ENCODE results near the gene RAG1. TPM values are rescaled to one million over a fixed set of nuclear protein-coding genes. Genes with fewer than 3 reads are reported as not detected.
"Not testable (repeated sequence)": the region's sequence is repeated elsewhere in the genome, so short reads cannot be mapped to it uniquely, and the experiment has no call there.

RAG1 gene
- total RNA-seq (1.6 TPM), polyA plus RNA-seq (0.30 TPM)

GRCh38 chr11:36567694-36568093 is at the start of gene RAG1:
Gene RAG1 (plus strand): TSS chr11:36568007. CDS start chr11:36573305, 5,298 bp downstream.
- no peaks in the 10 kb centered on the region for H3K4me1 ChIP-seq (ENCODE audit: insufficient read depth)
- H3K4me3 ChIP-seq (ENCODE audit: low read depth, low read length): no peak within 1 kb of the TSS
- H3K27ac ChIP-seq (ENCODE audit: low read depth): no peak within 1 kb of the TSS
- DNase-seq (ENCODE audit: extremely low spot score): no peak
- no peaks in the 10 kb centered on the region for H3K36me3 ChIP-seq (ENCODE audit: insufficient read depth)
- WGBS: 98% methylated on average over 1 of the region's 1 CpG

- no peak for DNase-seq (ENCODE audit: extremely low spot score)
- Histone ChIP-seq H3K27ac (ENCODE audit: low read depth) (no peak overlapping the region), H3K4me1 (ENCODE audit: insufficient read depth) (no peaks in the 10 kb centered on the region), H3K36me3 (ENCODE audit: insufficient read depth) (no peaks in the 10 kb centered on the region), H3K4me3 (ENCODE audit: low read depth, low read length) (no peak overlapping the region)
These were observed 37.0 kb upstream of the RAG1 start for GRCh38 chr11:36530840-36531239.

- no peak for DNase-seq (ENCODE audit: extremely low spot score)
- WGBS: 26% methylated on average over 8 of the region's 8 CpGs
- H3K4me1 ChIP-seq (ENCODE audit: insufficient read depth): no peaks in the 10 kb centered on the region
- H3K27ac ChIP-seq (ENCODE audit: low read depth): no peak overlapping the region
- no peak overlapping the region for H3K4me3 ChIP-seq (ENCODE audit: low read depth, low read length)
- no peaks in the 10 kb centered on the region for H3K36me3 ChIP-seq (ENCODE audit: insufficient read depth)
These were observed 34.7 kb upstream of the RAG1 start for GRCh38 chr11:36532941-36533601.

GRCh38 chr11:36534276-36534840 is 33.4 kb upstream of the RAG1 start:
- Histone ChIP-seq H3K27ac (ENCODE audit: low read depth) (no peak overlapping the region), H3K4me1 (ENCODE audit: insufficient read depth) (no peaks in the 10 kb centered on the region)
- 74% methylated on average over 3 of the region's 3 CpGs for WGBS

GRCh38 chr11:36540998-36541397 is 26.8 kb upstream of the RAG1 start:
- Histone ChIP-seq H3K36me3 (ENCODE audit: insufficient read depth) (no peaks in the 10 kb centered on the region), H3K4me1 (ENCODE audit: insufficient read depth) (no peaks in the 10 kb centered on the region), H3K27ac (ENCODE audit: low read depth) (no peak overlapping the region), H3K4me3 (ENCODE audit: low read depth, low read length) (no peak overlapping the region)
- 33% methylated on average over 6 of the region's 6 CpGs for WGBS
- DNase-seq (ENCODE audit: extremely low spot score): no peak

More at GRCh38 chr11:36534276-36534840, 33.4 kb upstream of the RAG1 start:
- Histone ChIP-seq H3K4me3 (ENCODE audit: low read depth, low read length) (no peak overlapping the region), H3K36me3 (ENCODE audit: insufficient read depth) (no peaks in the 10 kb centered on the region)
- DNase-seq (ENCODE audit: extremely low spot score): no peak

GRCh38 chr11:36550385-36551115 is 17.3 kb upstream of the RAG1 start:
- no peaks in the 10 kb centered on the region for H3K36me3 ChIP-seq (ENCODE audit: insufficient read depth)
- H3K27ac ChIP-seq (ENCODE audit: low read depth): no peak overlapping the region
- H3K4me1 ChIP-seq (ENCODE audit: insufficient read depth): no peaks in the 10 kb centered on the region
- WGBS: 36% methylated on average over 1 of the region's 1 CpG
- H3K4me3 ChIP-seq (ENCODE audit: low read depth, low read length): no peak overlapping the region
- no peak for DNase-seq (ENCODE audit: extremely low spot score)

- 96% methylated on average over 15 of the region's 17 CpGs for WGBS
- H3K36me3 ChIP-seq (ENCODE audit: insufficient read depth); DNase-seq (ENCODE audit: extremely low spot score); H3K4me3 ChIP-seq (ENCODE audit: low read depth, low read length); H3K27ac ChIP-seq (ENCODE audit: low read depth); H3K4me1 ChIP-seq (ENCODE audit: insufficient read depth): not testable (repeated sequence)
These were observed 10.4 kb upstream of the RAG1 start for GRCh38 chr11:36557390-36557789.

- Histone ChIP-seq H3K27ac (ENCODE audit: low read depth) (no peak overlapping the region), H3K36me3 (ENCODE audit: insufficient read depth) (no peaks in the 10 kb centered on the region), H3K4me1 (ENCODE audit: insufficient read depth) (no peaks in the 10 kb centered on the region), H3K4me3 (ENCODE audit: low read depth, low read length) (no peak overlapping the region)
- no peak for DNase-seq (ENCODE audit: extremely low spot score)
These were observed 9.8 kb upstream of the RAG1 start for GRCh38 chr11:36557991-36558390.

- DNase-seq (ENCODE audit: extremely low spot score): no peak
- Histone ChIP-seq H3K4me1 (ENCODE audit: insufficient read depth) (no peaks in the 10 kb centered on the region), H3K27ac (ENCODE audit: low read depth) (no peak overlapping the region), H3K4me3 (ENCODE audit: low read depth, low read length) (no peak overlapping the region), H3K36me3 (ENCODE audit: insufficient read depth) (no peaks in the 10 kb centered on the region)
- WGBS: 73% methylated on average over 4 of the region's 4 CpGs
These were observed 9.0 kb upstream of the RAG1 start for GRCh38 chr11:36558571-36559413.

GRCh38 chr11:36564376-36565030 is 3.3 kb upstream of the RAG1 start:
- 5% methylated on average over 15 of the region's 15 CpGs for WGBS
- peak; percentile 55 for DNase-seq (ENCODE audit: extremely low spot score)
- peak overlapping the region; percentile 24 for H3K4me3 ChIP-seq (ENCODE audit: low read depth, low read length)

GRCh38 chr11:36565031-36565610 is 2.7 kb upstream of the RAG1 start:
- Histone ChIP-seq H3K36me3 (ENCODE audit: insufficient read depth) (no peaks in the 10 kb centered on the region), H3K27ac (ENCODE audit: low read depth) (no peak overlapping the region), H3K4me1 (ENCODE audit: insufficient read depth) (no peaks in the 10 kb centered on the region), H3K4me3 (ENCODE audit: low read depth, low read length) (no peak overlapping the region)
- DNase-seq (ENCODE audit: extremely low spot score): no peak
- WGBS: 57% methylated on average over 6 of the region's 6 CpGs

More at GRCh38 chr11:36564376-36565030, 3.3 kb upstream of the RAG1 start:
- no peaks in the 10 kb centered on the region for H3K36me3 ChIP-seq (ENCODE audit: insufficient read depth)
- H3K27ac ChIP-seq (ENCODE audit: low read depth): no peak overlapping the region
- no peaks in the 10 kb centered on the region for H3K4me1 ChIP-seq (ENCODE audit: insufficient read depth)

- H3K4me1 ChIP-seq (ENCODE audit: insufficient read depth): no peaks in the 10 kb centered on the region
- H3K4me3 ChIP-seq (ENCODE audit: low read depth, low read length): no peak overlapping the region
- no peak overlapping the region for H3K27ac ChIP-seq (ENCODE audit: low read depth)
- WGBS: 90% methylated on average over 4 of the region's 4 CpGs
- no peaks in the 10 kb centered on the region for H3K36me3 ChIP-seq (ENCODE audit: insufficient read depth)
- DNase-seq (ENCODE audit: extremely low spot score): no peak
These were observed 1.3 kb upstream of the RAG1 start for GRCh38 chr11:36566407-36567053.

Measured in urinary bladder (tissue), 4 donors.